Natural killer cell (primary cell): Measurements from ENCODE around the gene EYS. TPM values are rescaled to one million over a fixed set of nuclear protein-coding genes. Genes with fewer than 3 reads are reported as not detected.

ENCODE experiments used
- ATAC-seq, 3 donors: fragments of 150-1000 bp in 2 of 3; fragments of 200-7000 bp in 1 of 3; cut with Tn5 transposase; 1 replicate in 1 of 3; 2 replicates in 2 of 3; pipeline ENCODE4 v1.10.0; 2021; ENCODE audit warnings: mild to moderate bottlenecking in 2 of 3, moderate library complexity in 2 of 3
- DNase-seq, 2 donors: peaks; one replicate each; pipeline versions ENCODE4 v3.0.0 to v3.0.0-alpha.2; 2013 to 2021; ENCODE audit warnings: mixed read lengths in 1 of 2
- H3K27ac ChIP-seq: one replicate; pipeline ENCODE4 v1.5.1; 2013; ENCODE audit warnings: mild to moderate bottlenecking, low read length
- H3K27me3 ChIP-seq: one replicate; pipeline ENCODE4 v1.6.1; 2013; ENCODE audit warnings: low read length; ENCODE audit not compliant: control insufficient read depth, insufficient read depth
- H3K36me3 ChIP-seq: one replicate; pipeline ENCODE4 v1.6.1; 2013; ENCODE audit warnings: low read length; ENCODE audit not compliant: control insufficient read depth, insufficient read depth
- H3K4me1 ChIP-seq: one replicate; pipeline ENCODE4 v1.6.1; 2013; ENCODE audit warnings: low read length; ENCODE audit not compliant: control insufficient read depth, insufficient read depth
- H3K4me3 ChIP-seq: one replicate; pipeline ENCODE4 v1.5.1; 2013; ENCODE audit warnings: low read length
- H3K9me3 ChIP-seq: one replicate; pipeline ENCODE4 v1.6.1; 2013; ENCODE audit warnings: low read length; ENCODE audit not compliant: control insufficient read depth, insufficient read depth
- H3K27ac Mint-ChIP-seq, 2 donors: one replicate each; pipeline ENCODE4 v1.8.0; 2022; ENCODE audit warnings: mild to moderate bottlenecking in 2 of 2, mixed read lengths in 2 of 2, moderate library complexity in 1 of 2
- H3K27me3 Mint-ChIP-seq, 2 donors: one replicate each; pipeline ENCODE4 v1.8.0; 2022; ENCODE audit warnings: low read depth in 2 of 2, mixed read lengths in 2 of 2
- H3K36me3 Mint-ChIP-seq: one replicate; pipeline ENCODE4 v1.8.0; 2022; ENCODE audit warnings: mixed read lengths
- H3K4me1 Mint-ChIP-seq, 2 donors: one replicate each; pipeline ENCODE4 v1.8.0; 2022; ENCODE audit warnings: mixed read lengths in 2 of 2
- H3K4me3 Mint-ChIP-seq: one replicate; pipeline ENCODE4 v1.8.0; 2022; ENCODE audit warnings: mild to moderate bottlenecking, moderate library complexity, mixed read lengths
- H3K9me3 Mint-ChIP-seq, 2 donors: one replicate each; pipeline ENCODE4 v1.8.0; 2022; ENCODE audit warnings: mixed read lengths in 2 of 2
- CTCF ChIP-seq: fragments of 200-600 bp; IDR thresholded peaks from one replicate; pipeline ENCODE4 v1.8.0; 2022; ENCODE audit warnings: antibody characterized with exemption
- WGBS: methylation state at CpG from one replicate; pipeline ENCODE4 v1.1.7; 2013; ENCODE audit warnings: missing lambda C conversion rate; ENCODE audit not compliant: insufficient coverage; 5-methylcytosine and 5-hydroxymethylcytosine counted together
- intact Hi-C: fragments of 100-400 bp; cut with micrococcal nuclease; formaldehyde crosslinking; loops from one replicate; pipeline ENCODE4 v1.14.2; 2022
- total RNA-seq, 4 donors: library from RNA; stranded (reverse); fragments of 120-200 nt in 1 of 4; gene quantifications; one replicate each; pipeline versions ENCODE4 v1.2.3 to v1.2.4, GENCODE V29; 2013 to 2022

EYS gene
- total RNA-seq, 3 donors from 2014 or later (not counting 1 experiment from before 2014, with no cell fraction given) = 0.55 TPM; not detected in 2

GRCh38 chr6:64281167-64281566, 1425.9 kb downstream of the EYS start:
- Mint-ChIP-seq H3K4me1 (no peaks in the 10 kb centered on the region), H3K27me3 (no peaks in the 10 kb centered on the region), H3K4me3 (no peak overlapping the region), H3K9me3 (peaks cover 13 to 14% of the 10 kb centered on the region in 2 donors), H3K27ac (no peak overlapping the region), H3K36me3 (peaks cover 6% of the 10 kb centered on the region)
- ATAC-seq (no peak), DNase-seq (no peak)
- Histone ChIP-seq H3K27me3 (no peaks in the 10 kb centered on the region), H3K4me3 (no peak overlapping the region), H3K9me3 (no peaks in the 10 kb centered on the region), H3K27ac (no peak overlapping the region), H3K36me3 (no peaks in the 10 kb centered on the region), H3K4me1 (no peaks in the 10 kb centered on the region)
- intact Hi-C loops = no loop called here
- WGBS = no CpG with 5 or more reads among the region's 1 CpG
- no peak for TF ChIP-seq CTCF

- no peaks in the 10 kb centered on the region for H3K27me3 ChIP-seq
- WGBS = no CpG with 5 or more reads among the region's 1 CpG
- no peak for TF ChIP-seq CTCF
- H3K4me1 Mint-ChIP-seq = no peaks in the 10 kb centered on the region
- ATAC-seq (no peak), DNase-seq (no peak)
- no peaks in the 10 kb centered on the region for H3K4me1 ChIP-seq
- H3K27me3 Mint-ChIP-seq = no peaks in the 10 kb centered on the region
- no peak overlapping the region for H3K27ac ChIP-seq
- H3K9me3 ChIP-seq = no peaks in the 10 kb centered on the region
- H3K27ac Mint-ChIP-seq = no peak overlapping the region
- H3K36me3 Mint-ChIP-seq = peaks cover 6% of the 10 kb centered on the region
- H3K36me3 ChIP-seq = no peaks in the 10 kb centered on the region
- no peak overlapping the region for H3K4me3 ChIP-seq
- peaks cover 13 to 16% of the 10 kb centered on the region in 2 donors for H3K9me3 Mint-ChIP-seq
- no peak overlapping the region for H3K4me3 Mint-ChIP-seq
- intact Hi-C loops = no loop called here
Measured at GRCh38 chr6:64280569-64280968, 1426.5 kb downstream of the EYS start.

GRCh38 chr6:64270083-64270482, 1436.9 kb downstream of the EYS start:
- H3K4me1 Mint-ChIP-seq = no peaks in the 10 kb centered on the region
- no peak for TF ChIP-seq CTCF
- ATAC-seq (no peak), DNase-seq (no peak)
- no peak overlapping the region for H3K4me3 Mint-ChIP-seq
- WGBS = no CpG with 5 or more reads among the region's 5 CpGs
- no peak overlapping the region for H3K27ac Mint-ChIP-seq
- no peaks in the 10 kb centered on the region for H3K27me3 Mint-ChIP-seq
- H3K9me3 Mint-ChIP-seq = peaks cover 6 to 16% of the 10 kb centered on the region in 2 donors
- intact Hi-C loops = no loop called here
- H3K27me3 ChIP-seq = no peaks in the 10 kb centered on the region
- no peaks in the 10 kb centered on the region for H3K9me3 ChIP-seq
- H3K36me3 Mint-ChIP-seq = no peaks in the 10 kb centered on the region
- H3K4me3 ChIP-seq = no peak overlapping the region
- no peaks in the 10 kb centered on the region for H3K36me3 ChIP-seq
- no peak overlapping the region for H3K27ac ChIP-seq
- no peaks in the 10 kb centered on the region for H3K4me1 ChIP-seq

GRCh38 chr6:64266351-64266821, 1440.6 kb downstream of the EYS start:
- Mint-ChIP-seq H3K4me3 (no peak overlapping the region), H3K27ac (no peak overlapping the region), H3K4me1 (no peaks in the 10 kb centered on the region), H3K9me3 (peaks cover 6 to 8% of the 10 kb centered on the region in 2 donors), H3K27me3 (no peaks in the 10 kb centered on the region), H3K36me3 (peaks cover 7% of the 10 kb centered on the region)
- intact Hi-C loops = no loop called here
- ATAC-seq = no peak
- Histone ChIP-seq H3K4me1 (no peaks in the 10 kb centered on the region), H3K36me3 (no peaks in the 10 kb centered on the region), H3K27me3 (no peaks in the 10 kb centered on the region), H3K27ac (no peak overlapping the region), H3K4me3 (no peak overlapping the region), H3K9me3 (peaks cover 4% of the 10 kb centered on the region)
- TF ChIP-seq CTCF = no peak
- 61% methylated on average over 1 of the region's 2 CpGs for WGBS
- DNase-seq = no peak
